Astrocyte of the spinal cord (primary cell): ENCODE measurements around the gene ZNF407.

Source experiments
- DNase-seq: peaks from one replicate; pipeline ENCODE4 v3.0.0; 2011; ENCODE audit warnings: low read depth, low spot score
- H3K4me3 ChIP-seq: 2 replicates; pipeline ENCODE4 v1.5.1; 2011; ENCODE audit warnings: low read depth, mild to moderate bottlenecking, low read length, moderate library complexity
- CTCF ChIP-seq: IDR thresholded peaks from 2 replicates; pipeline ENCODE4 v1.5.1; 2012; ENCODE audit warnings: low read depth, mild to moderate bottlenecking, low read length, inconsistent platforms
- in situ Hi-C: cut with HindIII; loops from 2 replicates; pipeline ENCODE4 v1.10.0; 2017; ENCODE audit warnings: low sequenced_read_pairs

Gene ZNF407

GRCh38 chr18:74610051-74610615 is 12.5 kb downstream of the ZNF407 start:
- no peak overlapping the region for H3K4me3 ChIP-seq
- no peak for DNase-seq
- TF ChIP-seq CTCF: no peak
- in situ Hi-C loops: no loop called here

- H3K4me3 ChIP-seq: no peak overlapping the region
- in situ Hi-C loops: no loop called here
- TF ChIP-seq CTCF: no peak
- DNase-seq: no peak
These were observed 13.2 kb downstream of the ZNF407 start for GRCh38 chr18:74610860-74611259.

- H3K4me3 ChIP-seq: no peak overlapping the region
- no peak for TF ChIP-seq CTCF
- no peak for DNase-seq
- in situ Hi-C loops: no loop called here
These were observed 14.1 kb downstream of the ZNF407 start for GRCh38 chr18:74611765-74612164.

- TF ChIP-seq CTCF: no peak
- H3K4me3 ChIP-seq: no peak overlapping the region
- DNase-seq: no peak
- in situ Hi-C loops: no loop called here
These were observed 15.7 kb downstream of the ZNF407 start for GRCh38 chr18:74613381-74613780.

- no peak for TF ChIP-seq CTCF
- H3K4me3 ChIP-seq: no peak overlapping the region
- in situ Hi-C loops: no loop called here
- DNase-seq: no peak
These were observed 18.8 kb downstream of the ZNF407 start for GRCh38 chr18:74616494-74616893.

- TF ChIP-seq CTCF: no peak
- in situ Hi-C loops: no loop called here
- no peak overlapping the region for H3K4me3 ChIP-seq
These were observed 19.8 kb downstream of the ZNF407 start for GRCh38 chr18:74617486-74617885.

GRCh38 chr18:74622072-74622471 is 24.4 kb downstream of the ZNF407 start:
- no peak for DNase-seq
- H3K4me3 ChIP-seq: no peak overlapping the region
- TF ChIP-seq CTCF: no peak
- in situ Hi-C loops: no loop called here

More at GRCh38 chr18:74617486-74617885, 19.8 kb downstream of the ZNF407 start:
- no peak for DNase-seq
